ENCODE measurements around the gene RPRD2. TPM values are rescaled to one million over a fixed set of nuclear protein-coding genes. Genes with fewer than 3 reads are reported as not detected.

Gene RPRD2
- total RNA-seq, 1 donor from 2014 or later: 12.5 TPM

GRCh38 chr1:150515328-150516049 is 151.5 kb downstream of the RPRD2 start, which contains the start of gene FALEC:
TSS of gene FALEC (plus strand) at chr1:150515752.
- DNase-seq (ENCODE audit: low read depth): peak; percentile 73
- no peaks in the 10 kb centered on the region for H3K36me3 ChIP-seq (ENCODE audit: control insufficient read depth, insufficient read depth, low read length)
- no peak for TF ChIP-seq CTCF (IDR thresholded peaks at IDR 0.05; ENCODE audit: insufficient read depth, low read length, poor library complexity, severe bottlenecking)

GRCh38 chr1:150516050-150516591 is 152.2 kb downstream of the RPRD2 start:
- no peak for DNase-seq (ENCODE audit: low read depth)
- Histone ChIP-seq H3K36me3 (ENCODE audit: control insufficient read depth, insufficient read depth, low read length) (no peaks in the 10 kb centered on the region), H3K4me3 (ENCODE audit: low read depth, low read length) (peak overlapping the region; percentile 46), H3K27me3 (ENCODE audit: control insufficient read depth, insufficient read depth, low read length) (no peaks in the 10 kb centered on the region)
- no peak for TF ChIP-seq CTCF (IDR thresholded peaks at IDR 0.05; ENCODE audit: insufficient read depth, low read length, poor library complexity, severe bottlenecking)

More at GRCh38 chr1:150515328-150516049, 151.5 kb downstream of the RPRD2 start, which contains the start of gene FALEC:
- Histone ChIP-seq H3K27me3 (ENCODE audit: control insufficient read depth, insufficient read depth, low read length) (no peaks in the 10 kb centered on the region), H3K4me3 (ENCODE audit: low read depth, low read length) (peak within 1 kb of the TSS; percentile 46)

GRCh38 chr1:150516616-150517015 is 152.7 kb downstream of the RPRD2 start:
- H3K36me3 ChIP-seq (ENCODE audit: control insufficient read depth, insufficient read depth, low read length): no peaks in the 10 kb centered on the region
- H3K4me3 ChIP-seq (ENCODE audit: low read depth, low read length): no peak overlapping the region
- DNase-seq (ENCODE audit: low read depth): no peak
- no peak for TF ChIP-seq CTCF (IDR thresholded peaks at IDR 0.05; ENCODE audit: insufficient read depth, low read length, poor library complexity, severe bottlenecking)
- H3K27me3 ChIP-seq (ENCODE audit: control insufficient read depth, insufficient read depth, low read length): no peaks in the 10 kb centered on the region

GRCh38 chr1:150521196-150521968 is 157.4 kb downstream of the RPRD2 start:
- DNase-seq (ENCODE audit: low read depth): no peak
- no peaks in the 10 kb centered on the region for H3K27me3 ChIP-seq (ENCODE audit: control insufficient read depth, insufficient read depth, low read length)
- H3K4me3 ChIP-seq (ENCODE audit: low read depth, low read length): no peak overlapping the region
- H3K36me3 ChIP-seq (ENCODE audit: control insufficient read depth, insufficient read depth, low read length): no peaks in the 10 kb centered on the region
- no peak for TF ChIP-seq CTCF (IDR thresholded peaks at IDR 0.05; ENCODE audit: insufficient read depth, low read length, poor library complexity, severe bottlenecking)

GRCh38 chr1:150525348-150525747 is 161.4 kb downstream of the RPRD2 start:
- Histone ChIP-seq H3K27me3 (ENCODE audit: control insufficient read depth, insufficient read depth, low read length) (no peaks in the 10 kb centered on the region), H3K4me3 (ENCODE audit: low read depth, low read length) (no peak overlapping the region), H3K36me3 (ENCODE audit: control insufficient read depth, insufficient read depth, low read length) (no peaks in the 10 kb centered on the region)
- no peak for DNase-seq (ENCODE audit: low read depth)
- TF ChIP-seq CTCF (IDR thresholded peaks at IDR 0.05; ENCODE audit: insufficient read depth, low read length, poor library complexity, severe bottlenecking): no peak

Other genes with a start within 250 kb of the RPRD2 start
- 82.0 and 113 TPM in 2 replicates for gene PLEKHO1, start 214.2 kb upstream of the RPRD2 start, total RNA-seq
- gene ANP32E, start 128.0 kb upstream of the RPRD2 start, total RNA-seq: 16.7 and 16.8 TPM in 2 replicates
- gene CA14, start 106.4 kb upstream of the RPRD2 start, total RNA-seq: not detected in 2 replicates
- 152 and 161 TPM in 2 replicates for gene APH1A, start 95.1 kb upstream of the RPRD2 start, total RNA-seq
- 1.0 and 1.4 TPM in 2 replicates for gene C1orf54, start 91.4 kb upstream of the RPRD2 start, total RNA-seq
- gene CIART, start 81.6 kb upstream of the RPRD2 start, total RNA-seq: 1.8 and 2.4 TPM in 2 replicates
- gene MRPS21, start 70.3 kb upstream of the RPRD2 start, total RNA-seq: 56.8 and 66.7 TPM in 2 replicates
- 28.5 and 38.1 TPM in 2 replicates for gene PRPF3, start 42.6 kb upstream of the RPRD2 start, total RNA-seq
- gene TARS2, start 123.3 kb downstream of the RPRD2 start, total RNA-seq: 17.6 and 24.6 TPM in 2 replicates
- 5.4 and 6.0 TPM in 2 replicates for gene ECM1, start 144.0 kb downstream of the RPRD2 start, total RNA-seq
- gene FALEC, start 151.6 kb downstream of the RPRD2 start, total RNA-seq: not detected in 2 replicates
- gene ADAMTSL4, start 185.3 kb downstream of the RPRD2 start, total RNA-seq: 0.46 and 1.7 TPM in 2 replicates
- 206 and 222 TPM in 2 replicates for gene MCL1, start 215.5 kb downstream of the RPRD2 start, total RNA-seq